GM19025 (cell line): ENCODE results near the gene ALPK3.

ENCODE experiments used
- ATAC-seq: cut with Tn5 transposase; IDR thresholded peaks from one replicate; pipeline ENCODE4 v1.9.1; 2021; ENCODE audit warnings: mild to moderate bottlenecking, low read depth, moderate library complexity; ENCODE audit not compliant: unreplicated experiment

ALPK3 gene

DNA sequence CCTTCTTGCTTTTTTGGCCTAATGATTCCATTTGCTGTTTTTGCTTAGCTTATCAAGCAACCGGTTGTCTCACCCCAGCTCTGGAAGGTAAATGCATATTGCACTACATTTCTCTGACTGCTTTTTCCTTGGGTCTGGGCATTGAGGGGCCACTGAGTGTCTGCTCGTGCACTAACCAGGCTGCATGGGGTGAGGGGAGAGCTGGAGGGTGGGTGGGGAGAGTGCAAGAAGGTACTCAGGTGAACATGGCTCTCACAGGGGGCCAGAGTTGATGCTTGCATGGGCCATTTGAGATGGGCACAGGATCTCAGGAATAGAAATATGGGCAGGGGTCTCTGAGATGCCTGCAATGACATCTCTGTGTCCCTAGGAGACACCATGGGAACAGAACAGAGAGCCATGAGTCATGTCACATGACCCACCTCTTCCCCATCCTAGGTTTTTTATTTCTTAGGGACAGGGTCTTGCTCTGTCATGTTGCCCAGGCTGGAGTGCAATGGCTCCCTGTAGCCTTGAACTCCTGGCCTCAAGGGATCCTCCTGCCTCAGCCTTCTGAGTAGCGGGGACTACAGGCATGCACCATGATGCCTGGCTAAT, 6.2 kb downstream of the ALPK3 start:
- ATAC-seq: no peak

GRCh38 chr15:84824260-84825007, 7.3 kb downstream of the ALPK3 start:
- no peak for ATAC-seq

GRCh38 chr15:84826369-84826823, 9.2 kb downstream of the ALPK3 start:
- ATAC-seq: no peak

DNA sequence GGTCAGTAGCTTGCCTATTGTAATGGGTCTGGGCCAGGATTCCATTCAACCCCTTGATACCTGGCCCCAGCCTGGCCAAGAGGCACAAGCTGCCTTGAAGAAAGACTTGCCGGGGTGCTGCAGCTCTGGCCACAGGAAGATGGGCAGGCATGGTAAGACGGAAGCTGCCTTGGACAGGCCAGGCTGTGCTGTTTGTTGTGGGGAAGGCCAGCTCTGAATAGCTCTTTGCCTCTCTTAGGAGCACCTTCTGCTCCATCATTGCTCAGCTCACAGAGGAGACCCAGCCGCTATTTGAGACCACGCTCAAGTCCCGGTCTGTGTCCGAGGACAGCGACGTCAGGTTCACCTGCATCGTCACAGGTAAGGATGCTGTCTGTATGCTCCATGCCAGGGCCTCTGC, 10.1 kb downstream of the ALPK3 start:
- no peak for ATAC-seq

- ATAC-seq: no peak
Observed at GRCh38 chr15:84828086-84828908, 11.1 kb downstream of the ALPK3 start.

DNA sequence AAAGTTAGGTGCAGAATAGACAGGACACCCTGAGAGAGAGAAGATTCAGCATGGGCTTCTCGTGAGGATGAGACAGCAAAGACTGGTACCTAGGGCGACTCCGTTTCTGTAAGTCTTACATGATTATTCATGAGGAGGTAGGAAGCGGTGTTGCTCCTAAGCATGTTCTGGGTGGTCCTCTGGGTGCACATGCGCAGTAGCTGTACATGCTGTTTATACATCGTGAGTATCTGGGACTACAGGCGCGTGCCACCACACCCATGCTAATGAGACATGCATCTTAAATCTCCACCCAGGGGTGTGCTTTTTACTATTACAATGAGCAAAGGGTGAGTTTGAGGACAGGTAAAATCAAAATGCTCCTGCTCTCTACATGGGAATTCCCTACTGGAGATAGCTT, 12.3 kb downstream of the ALPK3 start:
- no peak for ATAC-seq

GRCh38 chr15:84830036-84830435, 12.9 kb downstream of the ALPK3 start:
- no peak for ATAC-seq

DNA sequence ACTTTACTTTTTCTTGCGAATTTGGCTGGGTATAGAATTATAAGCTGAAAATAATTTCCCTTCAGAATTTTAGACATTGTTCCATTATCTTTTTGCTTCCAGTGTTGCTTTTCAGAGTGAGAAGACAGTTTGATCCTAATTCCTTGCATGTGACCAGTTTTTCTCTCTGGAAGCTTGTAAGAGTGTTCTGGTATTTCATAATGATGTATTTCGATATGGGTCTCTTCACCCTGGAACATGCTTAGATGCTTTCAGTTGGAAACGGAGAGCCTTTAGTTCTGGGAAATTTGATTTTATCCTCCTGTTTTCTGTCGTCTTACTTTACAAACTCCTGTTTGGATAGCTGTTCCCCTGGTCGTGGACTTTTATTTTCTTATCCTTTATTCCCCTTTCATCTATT, 13.9 kb downstream of the ALPK3 start:
- ATAC-seq: no peak

- no peak for ATAC-seq
Observed at GRCh38 chr15:84831613-84832012, 14.5 kb downstream of the ALPK3 start.

DNA sequence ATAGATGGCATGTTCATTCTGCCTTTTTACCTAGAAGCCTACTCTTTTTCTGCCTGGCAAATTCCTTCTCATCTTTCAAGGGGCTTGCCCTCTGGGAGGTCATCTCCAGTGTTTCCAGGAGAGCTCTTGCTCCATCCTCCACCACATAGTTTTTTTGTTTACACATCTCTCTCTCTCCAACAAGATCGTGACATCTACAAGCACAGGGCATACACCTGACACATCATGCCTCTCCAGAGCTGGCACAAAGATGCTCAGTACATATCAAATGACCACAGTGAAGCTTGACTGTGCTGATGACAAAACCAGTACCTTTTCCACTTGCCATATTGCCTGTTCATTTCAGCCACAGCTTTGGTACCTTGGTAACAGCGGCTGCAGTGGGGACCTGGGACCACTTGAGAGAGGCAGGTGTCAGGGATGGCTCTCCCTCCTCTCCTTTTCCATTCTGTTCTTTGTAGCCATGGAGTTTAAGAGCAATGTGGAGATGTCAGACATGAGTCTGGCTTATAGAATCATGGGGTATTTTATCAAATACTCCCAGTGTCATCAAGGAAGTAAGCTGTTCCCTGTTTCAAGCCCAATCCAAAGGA, 15.4 kb downstream of the ALPK3 start:
- ATAC-seq: no peak

DNA sequence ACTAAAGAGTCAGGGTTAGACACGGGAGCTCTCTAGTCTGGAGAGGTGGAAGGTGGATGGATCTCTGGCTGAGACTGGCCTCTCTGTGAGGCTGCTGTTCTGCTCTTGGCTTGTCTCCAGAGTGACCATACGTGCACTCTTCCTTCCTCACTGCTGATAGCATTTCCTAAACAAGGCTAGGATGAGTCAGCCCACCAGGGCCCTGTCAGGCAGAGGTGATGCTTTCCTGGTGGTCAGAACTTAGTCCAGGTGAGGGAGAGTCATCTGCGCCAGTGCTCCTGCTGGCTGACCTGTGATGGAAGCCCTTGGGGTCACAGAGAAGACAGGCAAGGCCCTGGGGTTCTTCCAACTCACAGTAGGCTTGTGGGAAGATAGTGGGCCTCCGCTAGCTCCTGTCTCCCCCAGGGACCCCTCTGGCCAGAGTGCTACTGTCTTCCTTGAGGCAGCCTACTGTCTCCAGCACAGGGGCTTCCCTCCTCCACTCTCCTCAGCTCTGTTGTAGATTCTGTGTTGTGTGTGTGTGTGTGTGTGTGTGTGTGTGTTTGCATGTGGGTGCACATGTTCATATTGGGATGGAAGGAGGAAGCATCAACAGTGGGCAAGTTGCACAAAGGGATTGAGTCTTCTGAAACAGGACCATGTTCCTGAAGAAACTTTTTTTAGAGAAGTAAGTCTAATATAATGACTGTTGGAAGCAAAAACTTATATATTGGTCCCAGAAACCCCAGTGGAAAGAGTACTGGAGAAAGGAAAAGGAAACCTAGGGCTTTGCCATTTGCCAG, 16.5 kb downstream of the ALPK3 start:
- ATAC-seq: no peak

- ATAC-seq: no peak
Observed at GRCh38 chr15:84834229-84834955, 17.2 kb downstream of the ALPK3 start.

DNA sequence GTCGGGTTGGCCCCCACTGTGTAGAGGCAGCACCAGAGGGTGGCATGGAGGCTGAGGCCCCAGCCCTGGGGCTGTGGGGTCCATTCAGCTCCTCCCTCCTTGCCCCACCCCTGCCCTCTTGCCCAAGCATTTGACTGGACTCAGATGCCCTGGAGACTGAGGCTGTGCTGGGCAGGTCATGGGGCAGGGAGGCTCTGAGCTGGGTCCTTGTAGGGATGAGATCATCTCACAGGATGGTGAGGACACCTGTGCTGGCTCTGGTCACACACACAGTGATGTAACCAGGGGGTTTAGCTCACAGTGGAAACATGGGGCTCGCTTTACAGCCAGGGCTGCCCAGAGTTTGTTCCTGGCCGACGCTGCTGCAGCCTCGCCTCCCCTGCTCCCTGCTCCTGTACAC, 17.8 kb downstream of the ALPK3 start:
- ATAC-seq: no peak

DNA sequence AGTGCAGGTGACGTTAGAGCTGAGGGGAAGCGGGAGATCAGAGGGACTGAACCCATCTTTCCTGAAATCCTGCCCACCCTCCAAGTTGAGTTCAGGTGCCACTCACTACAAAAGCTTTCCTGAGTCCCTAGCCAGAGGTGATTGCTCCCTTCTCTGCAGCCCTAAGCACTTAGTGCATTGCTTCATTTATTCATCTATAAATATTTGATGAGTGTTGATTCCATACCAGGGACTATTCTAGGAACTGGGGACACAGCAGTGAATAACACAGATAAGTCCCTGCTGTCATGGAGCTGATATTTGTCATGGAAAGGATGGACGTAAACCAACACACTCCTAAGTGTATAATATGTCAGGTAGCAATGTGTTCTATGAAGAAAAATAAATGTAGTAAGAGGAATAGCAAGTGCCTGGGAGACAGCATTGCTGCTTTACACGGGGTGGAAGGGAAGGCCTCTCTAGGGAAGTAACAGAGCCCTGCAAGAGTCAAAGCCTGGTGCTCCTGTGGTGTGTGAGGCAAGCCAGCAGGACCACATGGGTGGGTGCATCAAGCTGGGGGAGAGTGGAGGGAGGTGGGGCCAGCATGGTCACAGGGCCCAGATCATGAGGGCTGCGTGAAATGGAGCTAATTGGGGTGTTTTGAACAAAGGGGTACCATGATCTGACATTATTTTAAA, 18.6 kb downstream of the ALPK3 start:
- ATAC-seq: no peak

DNA sequence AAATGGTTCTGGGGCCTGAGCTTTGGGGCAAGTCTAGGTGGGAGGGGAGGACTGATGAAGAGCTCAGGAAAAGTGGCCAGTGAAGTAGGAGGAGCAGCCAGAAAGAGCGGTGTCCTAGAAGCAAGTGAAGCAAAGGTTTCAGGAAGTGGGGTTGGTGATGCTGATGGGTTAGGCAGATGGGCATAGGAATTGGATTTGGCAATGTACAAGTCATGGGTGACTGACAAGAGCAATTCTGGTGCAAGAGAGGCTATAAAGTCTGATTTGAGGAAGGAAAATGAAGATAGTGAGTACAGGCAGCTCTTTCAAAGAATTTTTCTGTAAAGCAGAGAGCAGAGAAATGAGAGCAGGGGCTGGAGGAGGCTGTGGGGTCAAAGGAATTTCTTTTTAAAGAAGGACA, 19.7 kb downstream of the ALPK3 start:
- no peak for ATAC-seq

DNA sequence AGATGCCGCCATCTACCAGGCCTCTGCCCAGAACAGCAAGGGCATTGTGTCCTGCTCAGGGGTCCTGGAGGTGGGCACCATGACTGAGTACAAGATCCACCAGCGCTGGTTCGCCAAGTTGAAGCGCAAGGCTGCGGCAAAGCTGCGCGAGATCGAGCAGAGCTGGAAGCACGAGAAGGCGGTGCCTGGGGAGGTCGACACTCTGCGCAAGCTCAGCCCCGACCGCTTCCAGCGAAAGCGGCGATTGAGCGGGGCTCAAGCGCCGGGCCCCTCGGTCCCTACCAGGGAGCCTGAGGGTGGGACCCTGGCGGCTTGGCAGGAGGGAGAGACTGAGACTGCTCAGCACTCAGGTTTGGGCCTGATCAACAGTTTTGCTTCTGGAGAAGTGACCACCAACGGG, 22.6 kb downstream of the ALPK3 start:
- no peak for ATAC-seq

DNA sequence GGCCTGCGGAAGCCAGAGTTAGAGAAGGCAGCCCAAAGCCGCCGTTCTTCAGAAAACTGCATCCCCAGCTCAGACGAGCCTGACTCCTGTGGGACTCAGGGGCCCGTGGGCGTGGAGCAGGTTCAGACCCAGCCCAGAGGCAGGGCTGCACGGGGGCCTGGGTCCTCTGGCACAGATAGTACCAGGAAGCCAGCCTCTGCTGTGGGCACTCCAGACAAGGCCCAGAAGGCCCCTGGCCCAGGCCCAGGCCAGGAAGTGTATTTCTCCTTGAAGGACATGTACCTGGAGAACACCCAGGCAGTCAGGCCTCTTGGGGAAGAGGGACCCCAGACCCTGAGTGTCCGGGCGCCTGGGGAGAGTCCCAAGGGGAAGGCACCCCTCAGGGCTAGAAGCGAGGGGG, 23.1 kb downstream of the ALPK3 start:
- ATAC-seq: no peak

GRCh38 chr15:84840741-84841429, 23.7 kb downstream of the ALPK3 start:
- no peak for ATAC-seq

DNA sequence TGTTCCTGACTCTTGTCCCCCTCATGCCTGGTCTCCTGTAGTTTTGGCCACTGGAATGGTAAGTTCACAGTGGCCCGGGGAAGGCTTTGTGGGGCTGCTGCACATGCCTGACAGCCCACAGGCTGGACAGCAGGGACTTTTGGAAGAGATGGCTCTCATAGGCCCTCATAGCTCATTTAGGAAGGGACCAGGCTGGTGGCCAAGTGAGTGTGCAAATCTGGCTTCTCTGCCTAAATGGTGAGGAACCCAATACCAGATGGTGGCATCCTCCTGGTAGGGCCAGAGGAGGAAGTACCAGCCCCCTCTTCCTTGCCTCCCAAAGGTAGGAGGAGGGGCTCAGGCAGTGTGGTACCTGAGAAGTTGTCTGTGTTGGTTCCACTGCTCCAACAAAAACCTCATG, 25.6 kb downstream of the ALPK3 start:
- ATAC-seq: no peak
